Esophagus muscularis mucosa (tissue), 4 donors: ENCODE data around the gene UNC13C.

Source experiments
- EP300 ChIP-seq: sonication (generic); formaldehyde crosslinking; IDR thresholded peaks from one replicate; pipeline ENCODE4 v1.6.1; 2017; ENCODE audit warnings: antibody characterized with exemption
- POLR2A ChIP-seq: fragments of 450-650 bp; IDR thresholded peaks from one replicate; pipeline ENCODE4 v1.6.1; 2017; ENCODE audit warnings: antibody characterized with exemption, moderate library complexity, mild to moderate bottlenecking, low read depth
- POLR2AphosphoS5 ChIP-seq, 2 donors: sonication (generic); formaldehyde crosslinking; IDR thresholded peaks; one replicate each; pipeline ENCODE4 v1.6.1; 2017; ENCODE audit warnings: antibody characterized with exemption in 2 of 2
- TF ChIP-seq, protein P1 (sequence below), 3 experiments: fragments of 200-600 bp in 2 of 3; fragments of 450-650 bp in 1 of 3; sonication (generic) in 2 of 3; IDR thresholded peaks; one replicate each; pipeline ENCODE4 v1.5.1; 2017 to 2019; ENCODE audit warnings: antibody characterized with exemption in 3 of 3, mild to moderate bottlenecking in 2 of 3, moderate library complexity in 1 of 3

- TF ChIP-seq POLR2A (no peak), EP300 (no peak), POLR2AphosphoS5 (IDR thresholded peaks at IDR 0.05) (no peak)
- TF ChIP-seq, protein P1, sequence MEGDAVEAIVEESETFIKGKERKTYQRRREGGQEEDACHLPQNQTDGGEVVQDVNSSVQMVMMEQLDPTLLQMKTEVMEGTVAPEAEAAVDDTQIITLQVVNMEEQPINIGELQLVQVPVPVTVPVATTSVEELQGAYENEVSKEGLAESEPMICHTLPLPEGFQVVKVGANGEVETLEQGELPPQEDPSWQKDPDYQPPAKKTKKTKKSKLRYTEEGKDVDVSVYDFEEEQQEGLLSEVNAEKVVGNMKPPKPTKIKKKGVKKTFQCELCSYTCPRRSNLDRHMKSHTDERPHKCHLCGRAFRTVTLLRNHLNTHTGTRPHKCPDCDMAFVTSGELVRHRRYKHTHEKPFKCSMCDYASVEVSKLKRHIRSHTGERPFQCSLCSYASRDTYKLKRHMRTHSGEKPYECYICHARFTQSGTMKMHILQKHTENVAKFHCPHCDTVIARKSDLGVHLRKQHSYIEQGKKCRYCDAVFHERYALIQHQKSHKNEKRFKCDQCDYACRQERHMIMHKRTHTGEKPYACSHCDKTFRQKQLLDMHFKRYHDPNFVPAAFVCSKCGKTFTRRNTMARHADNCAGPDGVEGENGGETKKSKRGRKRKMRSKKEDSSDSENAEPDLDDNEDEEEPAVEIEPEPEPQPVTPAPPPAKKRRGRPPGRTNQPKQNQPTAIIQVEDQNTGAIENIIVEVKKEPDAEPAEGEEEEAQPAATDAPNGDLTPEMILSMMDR (IDR thresholded peaks at IDR 0.05) = no peak
These were observed 248.2 kb downstream of the UNC13C start for GRCh38 chr15:54226455-54226854.
